GM06990 (cell line): Measurements from ENCODE around the gene MKKS.
A peak's percentile ranks its signal among the peaks of the same experiment; 100 is the strongest.

Experiments used
- DNase-seq: peaks from one replicate; pipeline ENCODE4 v3.0.0-alpha.2; 2011; ENCODE audit not compliant: insufficient read length; ENCODE audit errors: extremely low read depth
- H3K27me3 ChIP-seq: replicated peaks from 2 replicates; pipeline ENCODE4 v1.6.0; 2011; ENCODE audit warnings: low read length; ENCODE audit not compliant: control insufficient read depth, insufficient read depth
- H3K36me3 ChIP-seq: 2 replicates; pipeline ENCODE4 v1.5.1; 2011; ENCODE audit warnings: low read length; ENCODE audit not compliant: control insufficient read depth, insufficient read depth
- H3K4me3 ChIP-seq: replicated peaks from 2 replicates; pipeline ENCODE4 v1.5.1; 2011; ENCODE audit warnings: low read depth, mild to moderate bottlenecking, control low read depth, low read length
- CTCF ChIP-seq: IDR thresholded peaks from 2 replicates; pipeline ENCODE4 v1.5.1; 2011; ENCODE audit warnings: low read length, control low read depth, mild to moderate bottlenecking, inconsistent platforms; ENCODE audit not compliant: insufficient read depth, poor library complexity, severe bottlenecking

Gene MKKS

GRCh38 chr20:10449270-10449669 lies 15.2 kb upstream of the MKKS start:
- no peak for DNase-seq
- Histone ChIP-seq H3K27me3 (no peaks in the 10 kb centered on the region), H3K4me3 (no peak overlapping the region), H3K36me3 (no peaks in the 10 kb centered on the region)
- no peak for TF ChIP-seq CTCF

GRCh38 chr20:10448270-10449156 lies 14.5 kb upstream of the MKKS start:
- Histone ChIP-seq H3K36me3 (no peaks in the 10 kb centered on the region), H3K27me3 (no peaks in the 10 kb centered on the region), H3K4me3 (no peak overlapping the region)
- DNase-seq: no peak
- TF ChIP-seq CTCF: no peak

GRCh38 chr20:10447028-10447427 lies 13.0 kb upstream of the MKKS start:
- Histone ChIP-seq H3K27me3 (no peaks in the 10 kb centered on the region), H3K36me3 (no peaks in the 10 kb centered on the region), H3K4me3 (no peak overlapping the region)
- no peak for TF ChIP-seq CTCF
- peak; percentile 47 for DNase-seq

GRCh38 chr20:10445758-10446157 lies 11.7 kb upstream of the MKKS start:
- no peak for DNase-seq
- H3K27me3 ChIP-seq: no peaks in the 10 kb centered on the region
- no peaks in the 10 kb centered on the region for H3K36me3 ChIP-seq
- TF ChIP-seq CTCF: no peak
- no peak overlapping the region for H3K4me3 ChIP-seq

GRCh38 chr20:10443936-10444335 lies 9.9 kb upstream of the MKKS start:
- TF ChIP-seq CTCF: no peak
- Histone ChIP-seq H3K4me3 (no peak overlapping the region), H3K36me3 (no peaks in the 10 kb centered on the region), H3K27me3 (no peaks in the 10 kb centered on the region)
- DNase-seq: no peak
